ENCODE data around the gene PLXDC2.

- TF ChIP-seq CTCF (IDR thresholded peaks at IDR 0.05; ENCODE audit: low read length): no peak
- no peak for TF ChIP-seq EZH2 (IDR thresholded peaks at IDR 0.05; ENCODE audit: borderline replicate concordance, low read length)
Observed at GRCh38 chr10:20093600-20093999, 277.4 kb downstream of the PLXDC2 start.
